GM21619 (cell line): ENCODE data around the gene ISOC1.

Experiments
- ATAC-seq: cut with Tn5 transposase; IDR thresholded peaks from one replicate; pipeline ENCODE4 v1.9.1; 2021; ENCODE audit not compliant: unreplicated experiment

Gene ISOC1

GRCh38 chr5:129124608-129125007 is 30.1 kb downstream of the ISOC1 start:
- ATAC-seq: no peak

GRCh38 chr5:129125819-129126218 is 31.3 kb downstream of the ISOC1 start:
- ATAC-seq: peak; percentile 76

- ATAC-seq: no peak
Measured at GRCh38 chr5:129133553-129133952, 39.0 kb downstream of the ISOC1 start.

GRCh38 chr5:129135633-129136032 is 41.1 kb downstream of the ISOC1 start:
- ATAC-seq: peak; percentile 92

- ATAC-seq: no peak
Measured at GRCh38 chr5:129137637-129138036, 43.1 kb downstream of the ISOC1 start.

GRCh38 chr5:129141078-129141477 is 46.5 kb downstream of the ISOC1 start:
- no peak for ATAC-seq

GRCh38 chr5:129141696-129142095 is 47.1 kb downstream of the ISOC1 start:
- ATAC-seq: no peak

GRCh38 chr5:129155876-129156275 is 61.3 kb downstream of the ISOC1 start:
- no peak for ATAC-seq

- ATAC-seq: no peak
Measured at GRCh38 chr5:129161830-129162229, 67.3 kb downstream of the ISOC1 start.
